ENCODE measurements around the gene ZNF648. TPM values are rescaled to one million over a fixed set of nuclear protein-coding genes. Genes with fewer than 3 reads are reported as not detected.
A peak's percentile ranks its signal among the peaks of the same experiment; 100 is the strongest.
"Not testable (repeated sequence)": the region's sequence is repeated elsewhere in the genome, so short reads cannot be mapped to it uniquely, and the experiment has no call there.

Gene ZNF648
- total RNA-seq, 1 donor from 2014 or later, result not detected

DNA sequence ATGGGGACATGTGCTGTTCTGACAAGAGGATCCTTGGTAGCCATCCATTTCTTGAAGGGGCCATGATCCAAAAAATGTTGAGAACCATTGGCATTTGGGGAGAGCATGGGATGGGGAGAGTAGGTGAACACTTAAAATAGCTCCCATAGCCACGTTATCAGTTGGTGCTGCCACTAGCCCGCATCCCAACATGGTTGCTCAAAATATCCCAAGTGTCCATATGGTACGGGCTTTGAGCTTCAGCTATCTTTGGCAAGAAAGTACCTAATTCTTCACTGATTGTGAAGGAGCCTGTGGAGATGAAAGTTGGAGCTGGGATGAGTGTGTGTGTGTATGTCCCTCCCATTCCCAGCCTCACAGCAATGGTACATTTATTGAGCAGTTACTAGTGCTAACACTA is 3.1 kb upstream of the ZNF648 start:
- intact Hi-C loops (cut with micrococcal nuclease), result no loop called here
- Mint-ChIP-seq H3K27me3 (ENCODE audit: insufficient read depth) (peaks cover 37% of the 10 kb centered on the region), H3K9me3 (no peaks in the 10 kb centered on the region), H3K4me3 (no peak overlapping the region), H3K36me3 (ENCODE audit: low read depth) (no peaks in the 10 kb centered on the region), H3K4me1 (ENCODE audit: low read depth) (no peaks in the 10 kb centered on the region), H3K27ac (no peak overlapping the region)
- no peak for DNase-seq (ENCODE audit: low spot score)

DNA sequence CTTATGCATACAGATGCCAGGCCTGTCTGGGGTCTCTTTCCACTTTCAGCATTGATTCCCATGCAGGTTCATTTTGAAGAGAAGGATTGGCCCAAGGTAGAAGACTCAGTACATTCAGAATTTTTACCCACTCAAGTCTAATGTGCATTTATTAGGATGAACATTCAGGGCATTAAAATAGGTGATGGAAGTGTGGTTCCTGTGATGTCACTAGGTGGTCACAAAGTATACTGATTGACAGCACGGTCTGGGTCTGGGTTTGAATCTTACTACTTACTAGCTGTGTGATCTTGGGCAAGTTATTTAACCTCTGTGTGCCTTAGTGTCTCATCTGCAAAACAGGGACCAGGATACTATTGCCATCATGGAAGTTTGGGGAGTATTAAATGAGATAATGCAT is 711 bp upstream of the ZNF648 start:
- H3K4me3 Mint-ChIP-seq, result no peak overlapping the region
- no peak for DNase-seq (ENCODE audit: low spot score)
- H3K9me3 Mint-ChIP-seq, result no peaks in the 10 kb centered on the region
- no peak overlapping the region for H3K27ac Mint-ChIP-seq
- no peaks in the 10 kb centered on the region for H3K36me3 Mint-ChIP-seq (ENCODE audit: low read depth)
- H3K27me3 Mint-ChIP-seq (ENCODE audit: insufficient read depth), result peaks cover 34% of the 10 kb centered on the region
- H3K4me1 Mint-ChIP-seq (ENCODE audit: low read depth), result no peaks in the 10 kb centered on the region
- intact Hi-C loops (cut with micrococcal nuclease), result no loop called here

DNA sequence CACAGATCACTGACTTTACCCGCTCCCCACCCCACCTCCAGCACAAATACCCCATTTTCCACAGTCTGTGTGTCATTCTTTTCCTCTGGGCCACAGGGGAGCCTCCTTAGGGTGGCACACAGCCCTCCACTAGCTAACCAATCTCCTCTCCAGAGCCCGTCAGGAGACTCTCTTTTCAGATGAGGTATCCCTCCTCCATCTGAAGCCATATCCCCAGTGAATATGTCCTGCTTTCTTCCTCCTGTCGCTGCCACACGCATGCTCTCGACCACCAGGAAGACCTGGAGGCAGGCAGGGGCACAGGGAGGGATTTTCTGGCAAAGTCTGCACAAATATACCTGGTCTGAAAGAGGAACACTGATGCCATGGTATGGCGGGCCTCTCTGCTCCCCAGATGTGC is 635 bp downstream of the ZNF648 start:
- Mint-ChIP-seq H3K4me1 (ENCODE audit: low read depth) (no peaks in the 10 kb centered on the region), H3K27ac (no peak overlapping the region), H3K4me3 (no peak overlapping the region), H3K9me3 (no peaks in the 10 kb centered on the region), H3K27me3 (ENCODE audit: insufficient read depth) (peaks cover 38% of the 10 kb centered on the region), H3K36me3 (ENCODE audit: low read depth) (no peaks in the 10 kb centered on the region)
- no peak for DNase-seq (ENCODE audit: low spot score)
- intact Hi-C loops (cut with micrococcal nuclease), result no loop called here

DNA sequence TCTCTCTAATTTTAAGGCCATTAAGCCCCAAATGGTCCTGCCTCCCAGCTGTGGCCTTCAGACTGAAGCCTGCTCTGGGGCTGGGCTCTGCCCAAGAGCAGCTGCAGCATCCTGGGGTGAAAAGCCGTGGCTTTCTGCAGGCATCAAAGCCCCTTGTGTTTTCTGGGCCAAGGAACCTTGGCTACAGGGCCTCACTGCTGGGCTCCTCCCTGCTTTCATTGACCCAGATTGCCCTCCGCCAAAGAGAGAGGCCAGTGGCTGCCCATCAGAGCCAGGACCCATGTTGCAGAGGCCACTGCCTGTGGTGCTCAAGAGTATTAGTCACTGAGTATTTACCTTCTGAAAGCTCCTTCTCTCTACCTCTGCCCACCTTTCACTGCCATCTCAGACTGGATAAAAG is 1.6 kb downstream of the ZNF648 start:
- intact Hi-C loops (cut with micrococcal nuclease), result loop anchor here (10.0 kb wide), 1 partner anchor 125 kb away; no protein-coding TSS in a partner anchor
- H3K27ac Mint-ChIP-seq, result no peak overlapping the region
- H3K9me3 Mint-ChIP-seq, result no peaks in the 10 kb centered on the region
- DNase-seq (ENCODE audit: low spot score), result no peak
- no peaks in the 10 kb centered on the region for H3K36me3 Mint-ChIP-seq (ENCODE audit: low read depth)
- H3K27me3 Mint-ChIP-seq (ENCODE audit: insufficient read depth), result peaks cover 34% of the 10 kb centered on the region
- H3K4me1 Mint-ChIP-seq (ENCODE audit: low read depth), result no peaks in the 10 kb centered on the region
- no peak overlapping the region for H3K4me3 Mint-ChIP-seq

DNA sequence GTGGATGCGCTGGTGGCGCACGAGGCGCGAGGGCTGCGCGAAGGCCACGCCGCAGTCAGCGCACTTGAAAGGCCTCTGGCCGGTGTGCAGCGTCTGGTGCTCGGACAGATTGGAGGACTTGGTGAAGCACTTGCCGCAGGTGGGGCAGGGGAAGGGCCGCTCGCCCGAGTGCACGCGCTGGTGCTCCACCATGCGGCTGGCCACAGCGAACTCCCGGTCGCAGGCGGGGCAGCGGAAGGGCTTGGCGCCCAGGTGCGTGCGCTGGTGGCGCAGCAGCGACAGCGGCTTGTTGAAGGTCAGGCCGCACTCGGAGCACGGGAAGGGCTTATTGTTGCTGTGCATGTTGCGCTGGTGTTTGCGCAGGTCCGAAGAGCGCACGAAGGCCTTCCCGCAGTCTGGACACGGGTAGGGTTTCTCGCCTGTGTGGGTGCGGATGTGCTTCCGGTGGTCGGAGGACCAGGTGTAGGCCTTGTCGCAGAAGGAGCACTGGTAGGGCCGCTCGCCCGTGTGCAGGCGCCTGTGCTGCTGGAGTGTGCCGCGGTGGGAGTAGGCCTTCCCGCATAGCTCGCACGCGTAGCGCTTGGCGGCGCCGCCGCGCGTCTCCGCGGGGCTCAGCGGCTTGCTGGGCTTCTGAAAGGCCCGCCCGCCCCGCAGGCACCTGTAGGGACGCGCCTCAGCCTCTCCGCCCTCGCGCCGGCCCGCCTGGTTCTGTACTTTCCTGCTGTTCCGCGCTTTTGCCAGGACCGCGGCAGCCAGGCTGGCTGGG is 4.7 kb downstream of the ZNF648 start:
- Mint-ChIP-seq H3K27me3 (ENCODE audit: insufficient read depth) (peaks cover 24% of the 10 kb centered on the region), H3K9me3 (no peaks in the 10 kb centered on the region), H3K4me1 (ENCODE audit: low read depth) (no peaks in the 10 kb centered on the region), H3K27ac (no peak overlapping the region), H3K36me3 (ENCODE audit: low read depth) (no peaks in the 10 kb centered on the region), H3K4me3 (no peak overlapping the region)
- no peak for DNase-seq (ENCODE audit: low spot score)
- intact Hi-C loops (cut with micrococcal nuclease), result loop anchor here (10.0 kb wide), 1 partner anchor 122 kb away; no protein-coding TSS in a partner anchor

DNA sequence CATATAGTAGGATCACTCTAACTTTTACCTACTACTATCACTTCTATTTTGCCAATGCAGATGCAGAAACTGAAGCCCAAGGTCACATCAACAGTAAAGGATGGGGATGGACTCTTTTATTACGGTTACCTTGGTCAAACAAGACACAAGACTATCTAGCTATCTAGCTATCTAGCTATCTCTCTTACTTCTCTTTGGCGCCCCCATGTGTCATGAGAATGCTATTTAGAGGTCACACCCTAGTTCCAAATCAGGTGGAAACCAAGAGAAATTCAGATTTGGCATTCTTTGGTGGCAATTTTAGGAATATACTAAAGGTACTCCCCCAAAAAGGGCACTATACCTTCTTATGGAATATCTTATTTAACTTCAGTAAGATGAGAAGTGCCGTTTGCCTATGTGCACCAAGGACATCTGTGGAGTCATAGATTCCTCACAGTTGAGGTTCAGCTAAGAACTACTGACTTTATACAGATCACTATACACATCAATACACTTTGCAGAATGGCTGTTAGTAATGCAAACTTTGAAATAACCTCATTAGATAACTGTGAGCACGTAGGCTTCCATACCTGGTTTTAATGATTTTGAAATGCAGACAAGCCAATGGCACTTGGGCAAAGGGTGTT is 6.7 kb downstream of the ZNF648 start:
- H3K4me3 Mint-ChIP-seq, result no peak overlapping the region
- peak; percentile 24 for DNase-seq (ENCODE audit: low spot score)
- H3K9me3 Mint-ChIP-seq, result no peaks in the 10 kb centered on the region
- no peaks in the 10 kb centered on the region for H3K36me3 Mint-ChIP-seq (ENCODE audit: low read depth)
- intact Hi-C loops (cut with micrococcal nuclease), result loop anchor here (1.0 to 10.0 kb wide), 2 partner anchors 120 to 576 kb away; no protein-coding TSS in a partner anchor
- no peak overlapping the region for H3K27ac Mint-ChIP-seq
- H3K27me3 Mint-ChIP-seq (ENCODE audit: insufficient read depth), result peaks cover 12% of the 10 kb centered on the region
- peaks cover 7% of the 10 kb centered on the region for H3K4me1 Mint-ChIP-seq (ENCODE audit: low read depth)

DNA sequence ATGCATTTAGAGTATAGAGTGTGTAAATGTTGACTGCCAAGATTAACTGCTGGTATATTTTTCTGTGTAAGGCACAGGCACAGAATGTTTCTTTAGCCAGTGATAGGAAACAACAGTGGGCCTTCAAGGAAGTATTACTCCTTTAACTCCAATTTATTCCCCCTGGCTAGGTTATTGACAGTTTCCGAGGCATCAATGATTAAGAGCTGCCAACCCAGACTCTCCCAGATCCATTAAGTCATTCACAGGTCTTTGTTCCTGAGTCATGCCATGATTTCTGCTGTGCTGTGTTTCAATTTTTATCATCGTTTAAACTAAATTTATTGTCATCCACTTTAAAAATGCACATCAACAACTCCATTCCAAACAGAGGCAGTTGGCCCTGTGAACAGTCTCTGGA is 9.2 kb downstream of the ZNF648 start:
- no peak for DNase-seq (ENCODE audit: low spot score)
- no peak overlapping the region for H3K27ac Mint-ChIP-seq
- no peak overlapping the region for H3K4me3 Mint-ChIP-seq
- H3K27me3 Mint-ChIP-seq (ENCODE audit: insufficient read depth), result peaks cover 5% of the 10 kb centered on the region
- peaks cover 22% of the 10 kb centered on the region for H3K4me1 Mint-ChIP-seq (ENCODE audit: low read depth)
- intact Hi-C loops (cut with micrococcal nuclease), result loop anchor here (10.0 kb wide), 1 partner anchor 118 kb away; no protein-coding TSS in a partner anchor
- no peaks in the 10 kb centered on the region for H3K9me3 Mint-ChIP-seq
- H3K36me3 Mint-ChIP-seq (ENCODE audit: low read depth), result no peaks in the 10 kb centered on the region

DNA sequence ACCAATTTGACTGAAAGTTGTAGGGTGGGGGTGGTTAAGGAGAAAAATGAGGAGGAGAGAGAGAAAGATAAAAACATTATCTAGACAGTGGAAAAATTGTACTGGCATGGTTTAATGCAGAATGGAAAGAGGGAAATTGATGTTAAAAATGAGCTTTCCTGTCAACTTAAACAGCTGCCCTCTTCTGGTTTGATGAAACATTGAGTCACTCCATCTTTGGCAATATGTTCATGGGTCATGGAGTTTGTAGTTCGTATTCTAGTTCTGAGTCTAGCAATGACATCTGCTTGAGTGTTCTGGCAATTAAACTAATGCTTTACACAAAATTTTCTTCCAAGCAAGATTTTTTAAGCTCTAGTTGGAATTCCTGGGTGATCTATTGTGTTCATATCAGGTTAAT is 9.6 kb downstream of the ZNF648 start:
- H3K4me1 Mint-ChIP-seq (ENCODE audit: low read depth), result peaks cover 26% of the 10 kb centered on the region
- no peak overlapping the region for H3K4me3 Mint-ChIP-seq
- peaks cover 5% of the 10 kb centered on the region for H3K27me3 Mint-ChIP-seq (ENCODE audit: insufficient read depth)
- no peaks in the 10 kb centered on the region for H3K36me3 Mint-ChIP-seq (ENCODE audit: low read depth)
- no peak for DNase-seq (ENCODE audit: low spot score)
- H3K9me3 Mint-ChIP-seq, result peaks cover under 1% of the 10 kb centered on the region
- intact Hi-C loops (cut with micrococcal nuclease), result loop anchor here (10.0 kb wide), 1 partner anchor 117 kb away; no protein-coding TSS in a partner anchor
- H3K27ac Mint-ChIP-seq, result no peak overlapping the region

DNA sequence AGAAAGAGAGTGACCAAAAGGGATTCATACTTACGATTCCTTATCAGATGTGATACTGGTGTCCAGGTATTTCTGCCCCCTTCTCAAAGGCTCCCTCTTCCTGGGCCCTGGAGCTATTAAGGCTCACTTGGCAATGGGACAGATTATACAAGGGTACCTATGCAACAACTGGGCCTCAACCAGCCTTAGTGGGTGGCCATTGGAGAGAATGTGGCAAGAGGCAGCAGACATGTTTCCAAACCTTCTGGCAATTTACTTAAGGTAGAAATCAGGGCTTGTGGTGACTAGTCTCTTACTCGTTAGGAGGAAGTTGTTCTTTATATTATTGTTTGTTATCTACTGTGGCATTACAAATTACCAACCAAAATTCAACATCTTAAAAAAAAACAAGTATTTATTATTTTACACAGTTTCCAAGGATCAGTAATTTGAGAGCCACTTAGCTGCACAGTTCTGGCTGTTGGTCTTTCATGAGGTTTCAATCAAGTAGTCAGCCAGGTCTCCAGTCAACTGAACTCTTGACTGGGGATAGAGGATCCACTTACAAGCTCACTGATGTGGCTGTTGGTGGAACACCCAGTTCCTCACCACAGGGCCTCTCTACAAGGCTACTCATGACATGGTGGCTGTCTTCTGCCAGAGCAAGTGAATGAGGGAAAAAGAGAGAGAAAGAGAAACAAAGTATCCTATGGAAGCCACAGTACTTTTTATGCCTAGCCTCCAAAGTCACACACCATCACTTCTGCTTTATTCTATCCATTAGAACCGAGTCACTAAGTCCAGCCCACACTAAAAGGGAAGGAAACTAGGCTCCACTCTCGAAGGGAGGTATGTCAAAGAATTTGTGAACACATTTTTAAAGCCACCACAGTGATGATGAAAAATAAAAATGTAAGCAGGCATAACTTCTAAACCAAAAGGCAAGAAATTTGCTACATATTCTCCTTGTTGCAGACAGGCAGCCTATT is 10.7 kb downstream of the ZNF648 start:
- peaks cover 4% of the 10 kb centered on the region for H3K9me3 Mint-ChIP-seq

DNA sequence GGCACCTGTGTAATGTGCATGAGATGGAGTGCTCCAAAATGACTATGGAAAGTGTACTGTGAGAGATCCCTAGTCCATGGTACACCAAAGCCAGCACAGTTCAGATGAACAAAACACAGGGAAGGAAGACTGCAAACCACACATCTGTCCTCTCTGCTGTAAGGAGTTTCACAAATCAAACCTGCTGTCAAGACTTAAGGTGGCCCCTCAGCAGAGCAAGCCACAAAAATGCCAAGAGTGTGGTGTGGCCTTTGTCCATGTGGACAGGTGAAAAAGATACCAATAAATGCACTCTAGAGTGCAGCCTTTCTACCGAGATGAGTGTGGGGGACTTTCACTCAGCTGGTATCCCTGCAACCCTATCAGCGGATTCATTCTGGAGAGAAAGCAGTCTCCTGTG is 12.9 kb downstream of the ZNF648 start:
- H3K4me3 Mint-ChIP-seq, result no peak overlapping the region
- intact Hi-C loops (cut with micrococcal nuclease), result no loop called here
- peaks cover 31% of the 10 kb centered on the region for H3K4me1 Mint-ChIP-seq (ENCODE audit: low read depth)
- peaks cover 3% of the 10 kb centered on the region for H3K27me3 Mint-ChIP-seq (ENCODE audit: insufficient read depth)
- no peak overlapping the region for H3K27ac Mint-ChIP-seq
- DNase-seq (ENCODE audit: low spot score), result no peak
- peaks cover 2% of the 10 kb centered on the region for H3K36me3 Mint-ChIP-seq (ENCODE audit: low read depth)
- H3K9me3 Mint-ChIP-seq, result peaks cover 12% of the 10 kb centered on the region

More for the DNA sequence above, 10.7 kb downstream of the ZNF648 start:
- DNase-seq (ENCODE audit: low spot score), result no peak
- Mint-ChIP-seq H3K27ac (peak overlapping the region; percentile 12), H3K4me3 (no peak overlapping the region), H3K36me3 (ENCODE audit: low read depth) (peaks cover 2% of the 10 kb centered on the region), H3K4me1 (ENCODE audit: low read depth) (peaks cover 31% of the 10 kb centered on the region), H3K27me3 (ENCODE audit: insufficient read depth) (peaks cover under 1% of the 10 kb centered on the region)
- intact Hi-C loops (cut with micrococcal nuclease), result loop anchor here (10.0 kb wide), 1 partner anchor 116 kb away; no protein-coding TSS in a partner anchor

DNA sequence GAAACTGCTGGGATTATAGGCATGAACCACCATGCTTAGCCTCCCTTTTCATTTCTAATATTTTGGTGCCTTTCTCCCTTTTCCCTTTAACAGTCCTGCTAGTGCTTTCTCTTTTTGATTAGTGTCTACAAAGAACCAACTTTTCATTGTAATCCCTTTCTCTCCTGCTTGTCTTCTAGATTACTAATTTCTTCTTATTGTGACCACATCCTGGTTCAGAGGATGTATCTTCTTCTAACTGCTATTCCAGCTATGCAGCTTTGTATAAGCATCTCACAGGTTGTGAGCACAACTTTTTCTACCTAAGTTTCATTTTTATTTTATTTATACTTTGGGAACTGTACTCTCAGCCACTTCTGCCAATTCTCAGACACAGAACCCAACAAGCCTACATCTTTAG is 14.7 kb downstream of the ZNF648 start:
- H3K9me3 Mint-ChIP-seq, result peaks cover 12% of the 10 kb centered on the region
- peaks cover 3% of the 10 kb centered on the region for H3K27me3 Mint-ChIP-seq (ENCODE audit: insufficient read depth)
- H3K4me3 Mint-ChIP-seq, result no peak overlapping the region
- intact Hi-C loops (cut with micrococcal nuclease), result loop anchor here (2.0 kb wide), 1 partner anchor 18 kb away; no protein-coding TSS in a partner anchor
- no peak for DNase-seq (ENCODE audit: low spot score)
- H3K36me3 Mint-ChIP-seq (ENCODE audit: low read depth), result peaks cover 2% of the 10 kb centered on the region
- H3K27ac Mint-ChIP-seq, result peak overlapping the region; percentile 67
- H3K4me1 Mint-ChIP-seq (ENCODE audit: low read depth), result peaks cover 31% of the 10 kb centered on the region

DNA sequence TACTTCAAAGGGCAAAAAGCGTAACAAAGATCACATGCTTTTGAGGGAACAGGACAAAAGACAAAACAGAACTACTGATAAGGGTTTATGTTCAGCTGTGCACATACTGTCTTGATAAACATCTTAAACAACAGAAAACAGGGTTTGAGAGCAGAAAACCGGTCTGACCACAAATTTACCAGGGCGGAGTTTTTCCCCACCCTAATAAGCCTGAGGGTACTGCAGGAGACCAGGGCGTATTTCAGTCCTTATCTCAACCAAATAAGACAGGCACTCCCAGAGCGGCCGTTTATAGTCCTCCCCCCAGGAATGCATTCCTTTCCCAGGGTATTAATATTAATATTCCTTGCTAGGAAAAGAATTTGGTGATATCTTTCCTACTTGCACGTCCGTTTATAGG is 16.0 kb downstream of the ZNF648 start:
- H3K36me3 Mint-ChIP-seq (ENCODE audit: low read depth); intact Hi-C loops (cut with micrococcal nuclease); H3K4me3 Mint-ChIP-seq; DNase-seq (ENCODE audit: low spot score); H3K27me3 Mint-ChIP-seq (ENCODE audit: insufficient read depth); H3K27ac Mint-ChIP-seq: not testable (repeated sequence)
- Mint-ChIP-seq H3K9me3 (peaks cover 12% of the 10 kb centered on the region), H3K4me1 (ENCODE audit: low read depth) (peaks cover 24% of the 10 kb centered on the region)
